Hepatocyte (in vitro differentiated cells): ENCODE results near the gene CAPN15.

Experiments
- EZH2 ChIP-seq: fragments of 200-600 bp; sonication (generic); IDR thresholded peaks from 2 replicates; pipeline ENCODE4 v1.6.1; 2016; ENCODE audit warnings: antibody characterized with exemption, mild to moderate bottlenecking, borderline replicate concordance
- EZH2phosphoT487 ChIP-seq: fragments of 200-600 bp; sonication (generic); IDR thresholded peaks from one replicate; pipeline ENCODE4 v1.6.1; 2018; ENCODE audit warnings: antibody characterized with exemption, mild to moderate bottlenecking, low read depth, moderate library complexity; ENCODE audit not compliant: unreplicated experiment, severe bottlenecking
- TF ChIP-seq, protein P1 (sequence below): fragments of 200-600 bp; sonication (generic); IDR thresholded peaks from 2 replicates; pipeline ENCODE4 v1.5.1; 2016; ENCODE audit warnings: antibody characterized with exemption, mild to moderate bottlenecking; ENCODE audit not compliant: poor library complexity

DNA sequence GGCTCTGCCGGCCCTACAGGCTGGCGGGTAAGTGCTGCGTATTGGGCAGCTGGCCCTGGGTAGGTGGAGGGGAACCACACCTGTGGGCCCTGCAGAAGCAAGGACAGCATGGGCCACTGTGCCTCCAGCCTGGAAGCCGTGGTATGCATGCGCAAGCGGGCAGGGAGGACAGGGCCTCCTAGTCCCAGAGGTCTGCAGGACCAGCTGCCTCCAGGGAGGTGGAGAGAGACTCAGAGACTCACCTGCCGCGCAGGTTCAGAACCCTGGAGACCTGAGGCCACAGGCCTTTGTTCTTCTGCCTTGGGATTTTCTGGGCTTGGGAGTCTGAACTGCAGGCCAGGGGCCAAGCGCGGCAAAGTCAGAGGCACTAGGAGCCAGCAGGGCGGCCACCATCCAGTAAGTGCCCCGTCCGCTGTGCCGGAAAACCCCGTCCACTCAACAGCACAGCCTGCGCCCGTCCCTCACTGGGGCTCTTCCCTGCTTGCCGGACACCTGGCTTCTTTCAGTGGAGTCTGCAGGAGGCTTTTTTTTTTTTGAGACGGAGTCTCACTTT, 53.5 kb downstream of the CAPN15 start:
- TF ChIP-seq, protein P1, sequence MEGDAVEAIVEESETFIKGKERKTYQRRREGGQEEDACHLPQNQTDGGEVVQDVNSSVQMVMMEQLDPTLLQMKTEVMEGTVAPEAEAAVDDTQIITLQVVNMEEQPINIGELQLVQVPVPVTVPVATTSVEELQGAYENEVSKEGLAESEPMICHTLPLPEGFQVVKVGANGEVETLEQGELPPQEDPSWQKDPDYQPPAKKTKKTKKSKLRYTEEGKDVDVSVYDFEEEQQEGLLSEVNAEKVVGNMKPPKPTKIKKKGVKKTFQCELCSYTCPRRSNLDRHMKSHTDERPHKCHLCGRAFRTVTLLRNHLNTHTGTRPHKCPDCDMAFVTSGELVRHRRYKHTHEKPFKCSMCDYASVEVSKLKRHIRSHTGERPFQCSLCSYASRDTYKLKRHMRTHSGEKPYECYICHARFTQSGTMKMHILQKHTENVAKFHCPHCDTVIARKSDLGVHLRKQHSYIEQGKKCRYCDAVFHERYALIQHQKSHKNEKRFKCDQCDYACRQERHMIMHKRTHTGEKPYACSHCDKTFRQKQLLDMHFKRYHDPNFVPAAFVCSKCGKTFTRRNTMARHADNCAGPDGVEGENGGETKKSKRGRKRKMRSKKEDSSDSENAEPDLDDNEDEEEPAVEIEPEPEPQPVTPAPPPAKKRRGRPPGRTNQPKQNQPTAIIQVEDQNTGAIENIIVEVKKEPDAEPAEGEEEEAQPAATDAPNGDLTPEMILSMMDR, result no peak
- TF ChIP-seq EZH2phosphoT487 (no peak), EZH2 (no peak)
